ENCODE results near the gene RASSF3.
"Not testable (repeated sequence)": the region's sequence is repeated elsewhere in the genome, so short reads cannot be mapped to it uniquely, and the experiment has no call there.

RASSF3 gene, protein sequence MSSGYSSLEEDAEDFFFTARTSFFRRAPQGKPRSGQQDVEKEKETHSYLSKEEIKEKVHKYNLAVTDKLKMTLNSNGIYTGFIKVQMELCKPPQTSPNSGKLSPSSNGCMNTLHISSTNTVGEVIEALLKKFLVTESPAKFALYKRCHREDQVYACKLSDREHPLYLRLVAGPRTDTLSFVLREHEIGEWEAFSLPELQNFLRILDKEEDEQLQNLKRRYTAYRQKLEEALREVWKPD

DNA sequence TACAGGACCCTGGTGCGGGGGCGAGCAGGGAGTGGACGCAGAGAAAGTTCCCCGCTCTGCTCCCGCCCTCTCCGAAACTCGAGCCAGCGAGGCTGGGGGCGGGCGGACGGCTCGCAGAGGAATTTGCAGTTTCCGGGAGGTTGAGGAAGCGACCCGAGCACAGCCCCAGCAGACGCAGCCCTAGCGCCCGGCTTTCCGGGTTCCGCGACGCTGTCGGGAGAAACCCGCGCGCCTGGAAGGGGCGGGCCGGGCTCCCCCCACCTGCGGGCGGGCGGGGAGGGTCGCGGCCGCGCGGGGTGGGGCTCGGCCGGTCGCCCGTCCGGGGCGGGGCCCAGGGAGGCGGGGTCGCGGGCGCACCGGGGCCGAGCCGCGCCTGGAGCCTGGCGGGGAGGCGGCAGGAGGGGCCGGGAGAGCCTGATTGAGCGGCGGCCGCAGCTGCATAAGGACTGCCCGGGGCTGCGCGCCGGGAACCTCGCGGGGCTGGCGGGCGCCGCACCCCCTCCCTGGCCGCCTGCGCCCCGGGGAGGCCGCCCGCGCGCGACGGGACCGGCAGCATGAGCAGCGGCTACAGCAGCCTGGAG lies at the start of gene RASSF3:
Gene RASSF3, plus strand, starts transcription at position 417 of the 581 bp plus-strand sequence. Its CDS starts 138 bp downstream, at position 555.
- DNase-seq = peak; percentile 59

DNA sequence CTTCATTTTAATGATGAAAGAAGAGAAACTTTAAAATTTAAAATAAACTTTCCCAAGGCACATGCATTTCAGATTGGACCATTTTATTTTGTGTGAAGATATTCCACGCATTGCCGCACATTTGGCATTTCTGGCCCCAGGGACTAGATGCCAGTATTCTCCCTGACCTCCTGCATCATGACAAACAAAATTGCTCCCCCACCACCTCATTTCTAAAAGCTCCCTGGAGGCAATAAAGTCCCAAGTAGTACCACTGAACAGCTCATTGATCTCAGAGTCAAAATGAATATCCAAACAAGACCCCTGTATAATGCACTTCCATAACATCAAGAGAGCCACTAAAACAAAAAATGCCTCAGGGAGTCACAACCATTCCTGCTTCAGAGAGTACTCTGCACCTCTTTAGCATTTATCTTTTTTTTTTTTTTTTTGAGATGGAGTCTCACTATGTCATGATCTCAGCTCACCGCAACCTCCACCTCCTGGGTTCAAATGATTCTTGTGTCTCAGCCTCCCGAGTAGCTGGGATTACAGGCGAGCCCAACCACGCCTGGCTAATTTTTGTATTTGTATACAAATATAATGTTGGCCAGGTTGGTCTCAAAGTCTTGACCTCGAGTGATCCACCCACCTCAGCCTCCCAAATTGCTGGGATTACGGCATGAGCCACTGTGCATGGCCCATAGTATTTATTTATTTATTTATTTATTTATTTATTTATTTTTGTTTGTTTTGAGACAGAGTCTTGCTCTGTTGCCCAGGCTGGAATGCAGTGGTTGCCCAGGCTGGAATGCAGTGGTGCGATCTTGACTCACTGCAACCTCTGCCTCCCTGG lies 48.8 kb upstream of the RASSF3 start:
- no peak for DNase-seq

DNA sequence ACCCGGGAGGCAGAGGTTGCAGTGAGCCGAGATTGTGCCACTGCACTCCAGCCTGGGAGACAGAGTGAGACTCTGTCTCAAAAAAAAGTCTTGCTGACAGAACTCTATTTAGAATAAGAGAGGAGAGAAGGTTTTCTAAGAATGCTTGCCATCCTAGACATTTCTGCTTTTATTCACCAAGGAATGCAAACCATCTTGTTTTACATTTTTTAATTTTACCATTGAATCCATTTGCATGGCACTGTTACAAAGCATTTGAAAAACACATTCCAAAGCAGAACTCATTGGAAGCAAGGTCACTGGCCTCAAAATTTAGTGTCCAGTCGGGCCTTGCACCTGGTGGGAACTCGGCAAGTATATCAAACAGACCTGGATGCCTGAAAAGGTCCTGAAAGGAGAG lies 44.2 kb upstream of the RASSF3 start:
- DNase-seq = no peak

DNA sequence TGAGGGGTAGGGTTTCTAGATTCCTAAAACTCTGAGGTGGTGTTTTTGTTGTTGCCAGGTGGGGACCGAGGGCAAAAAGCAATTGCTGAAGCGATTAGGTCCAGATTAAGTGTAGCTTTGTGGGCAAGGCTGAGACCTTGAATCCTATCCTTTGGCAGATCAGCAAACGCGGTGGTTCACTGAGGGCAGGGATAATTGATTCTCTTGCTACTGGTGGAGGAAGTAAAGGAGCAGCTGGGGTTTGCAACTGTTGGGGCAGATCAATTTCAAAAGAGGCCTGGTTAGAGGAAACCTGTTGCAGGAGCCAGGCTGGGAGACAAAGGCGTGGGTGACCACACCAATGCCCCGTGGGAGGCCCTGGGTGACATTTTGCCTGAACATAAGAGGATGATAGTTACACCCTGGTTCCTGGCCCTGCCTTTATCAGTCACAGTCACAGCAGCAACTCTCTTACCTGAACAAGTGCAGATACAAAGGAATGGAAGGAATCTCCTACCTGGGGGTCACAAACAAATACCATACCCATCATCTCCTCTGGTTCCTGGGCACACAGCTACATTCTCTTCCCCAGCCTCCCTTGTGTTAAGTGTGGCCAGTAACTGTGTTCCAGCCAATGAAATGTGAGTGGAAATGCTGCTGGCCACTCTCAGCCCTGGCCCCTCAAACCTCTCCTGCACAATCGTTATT lies 43.3 kb upstream of the RASSF3 start:
- peak; percentile 43 for DNase-seq

DNA sequence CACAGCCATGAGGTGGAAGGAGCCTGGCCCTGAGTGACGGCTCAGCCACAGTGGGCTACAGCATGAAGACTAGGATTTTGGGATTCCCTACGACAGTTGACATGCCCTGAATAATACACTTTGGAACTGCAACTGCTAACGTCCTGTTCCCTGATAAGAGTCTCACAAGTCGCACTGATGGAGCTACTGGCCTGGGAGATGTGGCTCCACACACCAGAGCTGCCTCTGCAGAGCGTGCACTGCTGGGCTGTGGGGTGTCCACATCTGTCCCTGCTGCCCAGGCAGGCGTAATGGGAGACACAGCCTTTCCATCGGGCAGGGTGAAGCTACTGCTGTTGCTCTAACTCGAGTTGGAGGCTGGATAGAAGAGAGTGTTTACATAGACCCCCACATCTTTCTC lies 42.7 kb upstream of the RASSF3 start:
- no peak for DNase-seq

DNA sequence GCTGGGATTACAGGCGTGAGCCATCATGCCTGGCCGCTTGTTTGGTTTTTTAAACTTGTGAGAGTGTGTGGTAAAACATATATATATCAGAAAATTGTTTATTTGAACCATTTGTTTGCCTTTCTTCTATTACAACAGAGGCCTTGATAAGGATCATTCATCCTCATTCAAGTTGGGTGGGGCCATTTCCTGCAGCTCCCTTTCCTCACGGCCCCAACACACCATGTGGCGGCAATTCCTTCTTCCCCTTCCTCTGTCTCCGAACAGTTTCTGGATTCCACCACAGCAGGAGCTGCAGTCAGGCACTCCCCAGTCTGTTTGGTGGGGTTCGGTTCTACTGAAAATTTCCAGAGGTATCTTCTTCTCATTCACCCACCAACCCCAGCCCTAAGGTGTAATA lies 42.0 kb upstream of the RASSF3 start:
- no peak for DNase-seq

DNA sequence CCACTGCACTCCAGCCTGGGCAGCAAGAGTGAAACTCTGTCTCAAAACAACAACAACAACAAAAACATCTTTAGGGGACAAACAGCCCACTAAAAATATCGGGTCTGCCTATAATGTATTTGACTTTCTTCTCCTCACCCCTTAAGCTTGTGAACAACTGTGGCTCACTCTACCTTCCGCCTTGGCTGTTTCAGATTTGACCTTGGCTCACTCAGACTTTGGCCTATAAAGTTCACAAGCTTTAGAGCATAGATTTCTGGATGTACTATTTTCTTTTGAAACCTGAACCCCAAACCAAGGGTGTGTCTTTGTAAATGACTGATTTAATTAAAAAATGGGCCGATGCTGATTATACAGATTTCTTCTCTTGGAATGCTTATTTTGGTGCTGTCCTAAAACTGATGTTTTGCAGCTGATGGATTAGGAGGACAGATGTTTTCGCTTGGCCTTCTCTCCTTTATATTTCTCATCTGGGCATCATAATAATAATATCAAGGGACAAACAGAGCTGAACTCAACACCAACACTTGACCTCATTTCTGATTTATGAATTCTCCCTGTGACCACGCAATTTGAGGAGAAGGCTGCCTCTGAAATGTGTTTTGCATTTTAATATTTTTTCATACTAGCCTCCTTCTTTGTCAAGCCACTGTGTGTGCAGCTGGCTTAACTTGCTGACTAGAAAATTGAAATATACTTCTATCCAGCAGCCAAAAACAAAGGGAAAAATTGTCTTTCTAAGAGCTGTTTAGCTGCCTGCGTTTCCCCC lies 40.2 kb upstream of the RASSF3 start:
- DNase-seq = no peak

DNA sequence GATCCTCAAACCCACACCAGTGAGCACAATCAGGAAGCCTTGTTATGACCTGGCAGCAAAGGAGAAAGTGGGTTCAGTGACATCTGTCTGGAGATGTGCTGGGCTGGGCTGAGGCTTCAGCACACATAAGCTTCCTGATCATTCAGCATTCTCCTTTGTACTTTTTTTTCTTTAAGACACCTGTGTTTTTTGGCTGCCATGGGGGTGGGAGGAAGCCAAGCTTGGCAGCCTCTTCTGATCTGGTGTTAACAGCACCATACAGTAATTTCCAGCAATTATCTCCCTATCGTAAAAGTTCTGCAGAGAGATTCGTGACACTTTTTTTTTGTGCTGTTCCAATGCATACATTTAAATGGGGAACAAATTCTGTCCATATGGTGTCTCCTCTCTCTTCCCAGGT lies 38.9 kb upstream of the RASSF3 start:
- DNase-seq = peak; percentile 65

DNA sequence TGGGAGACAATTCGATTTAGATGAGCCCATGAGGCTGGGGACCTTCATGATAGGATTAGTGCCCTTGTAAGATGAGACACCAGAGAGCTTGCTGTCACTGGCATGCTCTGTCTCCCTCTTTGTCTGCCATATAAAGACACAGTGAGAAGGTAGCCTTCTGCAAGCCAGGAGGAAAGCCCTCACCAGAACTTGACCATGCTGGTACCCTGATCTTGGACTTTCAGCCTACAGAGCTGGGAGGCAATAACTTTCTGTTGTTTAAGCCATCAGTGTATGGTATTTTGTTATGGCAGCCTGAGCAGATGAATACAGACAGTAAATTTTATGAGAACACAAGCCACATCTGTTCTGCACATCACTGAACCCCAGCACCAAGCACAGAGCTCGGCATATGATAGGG lies 38.1 kb upstream of the RASSF3 start:
- DNase-seq = no peak

DNA sequence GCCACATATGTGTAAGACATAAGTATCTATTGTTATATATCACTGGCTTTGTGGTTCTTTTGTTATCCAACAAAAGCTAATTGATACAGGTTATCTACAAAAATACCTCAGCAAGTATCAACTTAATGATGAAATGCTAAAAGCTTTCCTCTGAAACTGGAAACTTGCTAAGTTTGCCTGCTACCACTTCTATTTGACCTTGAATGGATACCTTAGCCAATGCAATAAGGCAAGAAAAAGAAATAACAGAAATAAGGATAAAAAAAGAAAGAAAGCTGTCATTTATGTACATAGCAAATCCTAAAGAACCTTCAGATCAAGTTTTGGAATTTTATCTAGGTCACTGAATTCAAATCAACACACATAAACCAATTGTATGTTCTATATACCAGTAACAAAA lies 35.5 kb upstream of the RASSF3 start:
- no peak for DNase-seq

DNA sequence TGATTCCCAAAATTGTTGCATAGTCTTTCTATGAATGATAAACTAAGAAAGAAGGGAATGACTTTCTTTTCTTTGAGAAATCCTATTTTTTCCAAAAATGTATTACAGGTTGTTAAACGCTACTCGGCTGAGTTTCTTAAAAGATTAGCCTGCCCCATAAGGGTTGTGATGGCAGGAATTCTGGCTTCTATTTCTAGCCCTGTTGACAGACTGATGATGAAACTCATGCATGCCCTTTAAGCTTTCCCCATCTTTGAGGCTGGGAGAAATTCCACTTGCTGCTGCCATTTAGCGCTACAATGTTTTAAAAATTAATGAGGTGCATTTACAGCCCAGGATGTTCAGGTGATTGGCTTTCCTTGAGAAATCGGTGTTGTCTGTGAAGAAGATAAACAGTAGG lies 33.2 kb upstream of the RASSF3 start:
- DNase-seq = no peak

DNA sequence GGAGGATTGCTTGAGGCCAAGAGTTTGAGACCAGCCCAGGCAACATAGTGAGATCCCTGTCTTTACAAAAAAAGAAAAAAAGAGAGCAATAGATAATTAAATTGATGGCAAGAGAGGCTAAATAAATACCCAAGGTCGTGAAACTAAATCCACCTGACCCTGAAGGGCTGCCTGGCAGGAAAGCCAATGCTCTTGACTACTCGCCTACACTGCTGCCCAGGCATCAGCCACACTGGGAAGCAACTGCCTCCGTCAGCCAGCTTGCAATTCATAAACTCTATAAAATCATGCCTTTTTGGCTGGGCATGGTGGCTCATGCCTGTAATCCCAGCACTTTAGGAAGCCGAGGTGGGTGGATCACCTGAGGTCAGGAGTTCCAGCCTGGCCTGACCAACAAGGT lies 31.7 kb upstream of the RASSF3 start:
- DNase-seq = no peak

DNA sequence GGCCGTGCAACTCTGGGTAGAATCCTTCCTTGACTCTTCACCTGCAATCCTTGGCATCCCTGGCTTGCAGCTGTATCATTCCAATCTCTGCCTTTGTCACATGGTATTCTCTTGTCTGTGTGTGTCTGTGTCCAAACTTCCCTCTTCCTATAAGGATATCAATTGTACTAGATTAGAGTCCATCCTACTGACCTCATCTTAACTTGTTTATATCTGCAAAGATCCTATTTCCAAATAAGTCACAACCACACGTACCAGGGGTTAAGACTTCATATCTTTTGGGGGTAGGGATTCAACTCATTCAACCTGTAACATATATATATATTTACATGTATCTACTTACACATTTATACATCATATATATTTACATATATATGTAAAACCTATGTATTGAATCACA lies 29.6 kb upstream of the RASSF3 start:
- DNase-seq = no peak

DNA sequence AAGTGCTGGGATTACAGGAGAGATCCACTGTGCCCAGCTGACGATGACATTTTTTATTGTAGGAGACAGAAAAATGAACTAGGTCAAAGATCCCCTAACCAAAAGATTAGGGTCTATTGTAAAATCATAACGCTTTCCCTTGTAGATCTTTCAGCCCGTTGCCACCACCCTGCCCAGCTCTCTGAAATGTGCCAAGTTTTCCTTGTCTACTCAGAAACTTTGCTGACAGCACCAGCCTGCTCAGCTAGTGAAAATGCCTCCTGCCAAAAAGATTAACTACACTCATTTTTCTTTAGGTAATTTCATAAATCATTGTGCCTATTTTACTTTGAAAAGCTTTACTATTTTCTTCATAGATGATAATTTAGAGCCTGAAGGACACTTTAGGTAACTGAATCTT lies 28.2 kb upstream of the RASSF3 start:
- DNase-seq = no peak

DNA sequence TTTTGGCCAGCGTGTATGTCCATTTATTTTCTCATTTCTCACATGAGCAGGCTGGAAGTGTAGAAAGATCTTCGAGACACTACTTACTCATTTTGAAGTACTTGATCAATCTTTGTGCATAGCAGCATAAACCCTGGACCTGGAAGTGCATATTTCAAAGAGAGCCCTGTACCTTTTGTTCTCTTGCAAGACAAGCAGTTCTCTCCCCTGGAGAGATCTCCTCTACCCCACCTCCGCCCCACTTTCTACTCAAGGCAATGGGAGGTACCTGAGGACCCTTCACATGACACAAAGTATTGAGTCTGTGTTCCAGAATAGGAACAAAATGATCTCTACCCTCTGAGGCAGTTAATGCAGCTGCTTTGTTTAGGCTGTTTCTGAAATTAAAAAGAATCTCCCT lies 27.4 kb upstream of the RASSF3 start:
- DNase-seq = no peak

DNA sequence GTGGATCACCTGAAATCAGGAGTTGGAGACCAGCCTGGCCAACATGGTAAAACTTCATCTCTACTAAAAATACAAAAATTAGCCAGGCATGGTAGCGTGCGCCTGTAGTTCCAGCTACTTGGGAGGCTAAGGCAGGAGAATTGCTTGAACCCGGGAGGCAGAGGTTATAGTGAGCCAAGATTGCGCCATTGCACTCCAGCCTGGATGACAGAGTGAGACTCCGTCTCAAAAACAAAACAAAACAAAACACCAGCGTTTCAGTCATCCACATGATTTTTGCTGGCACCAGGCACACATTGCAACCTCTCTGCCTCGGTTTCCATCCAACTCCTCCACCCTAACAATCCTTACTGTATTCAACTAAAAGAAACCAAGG lies 26.9 kb upstream of the RASSF3 start:
- DNase-seq = not testable (repeated sequence)

DNA sequence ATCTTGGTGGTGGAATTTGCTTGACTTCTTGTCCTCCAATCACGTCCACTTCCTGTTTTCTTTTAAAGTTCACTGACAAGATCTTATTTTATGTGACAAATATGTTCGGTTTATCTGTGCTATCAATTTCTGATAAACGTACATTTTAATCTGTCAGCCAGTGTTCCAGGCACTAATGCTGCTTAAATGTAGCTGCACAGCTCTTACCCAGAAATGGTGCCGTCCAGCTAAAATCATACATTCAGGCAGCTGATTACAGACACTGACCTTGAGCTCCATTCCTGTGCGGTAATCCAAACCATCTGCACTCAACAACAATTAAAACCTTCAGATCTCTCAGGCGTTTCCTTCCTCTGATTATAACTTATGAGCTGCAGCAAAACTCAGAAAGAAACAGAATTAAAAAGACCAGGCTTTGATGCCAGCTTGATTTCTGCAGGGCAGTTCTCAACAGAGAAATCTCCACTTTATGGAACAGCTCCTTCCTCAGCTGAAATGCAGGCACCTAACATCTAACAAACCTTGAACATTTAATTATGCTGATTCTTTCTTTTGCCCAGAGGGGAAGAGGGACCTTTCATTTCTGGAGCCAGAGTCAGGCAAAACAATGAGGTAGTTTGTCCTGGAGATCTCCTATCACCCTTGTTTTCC lies 26.4 kb upstream of the RASSF3 start:
- DNase-seq = no peak

DNA sequence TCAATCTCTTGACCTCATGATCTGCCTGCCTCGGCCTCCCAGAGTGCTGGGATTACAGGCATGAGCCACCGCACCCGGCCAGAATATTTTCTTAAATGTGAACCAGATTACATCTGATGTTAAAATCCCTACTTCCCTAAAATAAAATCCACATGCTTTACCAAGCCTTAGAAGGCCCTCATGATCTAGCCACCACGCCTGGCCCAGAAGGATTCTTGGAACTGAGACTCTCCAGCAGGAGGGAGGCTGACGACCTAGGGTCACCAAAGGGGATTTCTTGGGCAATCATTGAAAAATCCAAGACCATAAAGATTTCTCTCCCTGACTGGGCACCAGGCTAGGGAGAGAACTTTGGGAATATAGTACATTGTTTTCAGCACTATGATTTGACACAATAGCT lies 25.2 kb upstream of the RASSF3 start:
- no peak for DNase-seq

DNA sequence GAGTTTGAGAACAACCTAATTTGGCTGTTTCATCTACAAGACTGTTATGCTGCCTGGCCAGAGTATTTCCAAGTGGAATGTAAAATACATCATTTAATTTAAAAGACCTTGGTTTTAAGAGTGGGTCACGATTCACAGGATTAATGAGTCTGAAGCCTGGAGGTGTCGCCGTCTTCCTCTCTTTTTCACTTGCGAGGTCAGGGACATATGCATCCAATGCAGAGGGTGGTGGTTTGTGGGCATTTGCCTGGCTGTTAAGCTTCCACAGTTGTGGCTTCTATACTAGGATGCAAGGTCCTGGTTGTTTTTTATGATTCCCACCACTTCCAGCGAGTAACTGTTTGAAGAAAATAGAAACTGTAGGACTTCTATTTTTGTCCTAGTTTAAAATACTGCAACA lies 22.8 kb upstream of the RASSF3 start:
- DNase-seq = no peak

DNA sequence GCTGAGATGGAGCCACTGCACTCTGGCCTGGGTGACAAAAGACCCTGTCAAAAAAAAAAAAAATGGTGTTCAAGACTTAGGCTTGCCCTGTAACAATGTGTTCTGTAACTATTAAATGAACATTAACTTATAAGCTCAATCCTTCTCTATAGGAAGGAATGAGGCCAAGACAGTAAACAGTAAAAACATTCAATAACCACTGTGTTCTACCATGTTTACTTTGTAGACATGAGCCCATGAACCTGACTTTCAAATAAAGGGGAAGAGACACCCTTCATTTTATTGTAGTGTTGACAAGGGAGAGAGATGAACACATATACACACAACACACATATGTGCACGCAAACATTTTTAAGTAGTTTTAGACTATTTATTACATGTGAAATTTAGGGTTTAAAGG lies 20.1 kb upstream of the RASSF3 start:
- no peak for DNase-seq

DNA sequence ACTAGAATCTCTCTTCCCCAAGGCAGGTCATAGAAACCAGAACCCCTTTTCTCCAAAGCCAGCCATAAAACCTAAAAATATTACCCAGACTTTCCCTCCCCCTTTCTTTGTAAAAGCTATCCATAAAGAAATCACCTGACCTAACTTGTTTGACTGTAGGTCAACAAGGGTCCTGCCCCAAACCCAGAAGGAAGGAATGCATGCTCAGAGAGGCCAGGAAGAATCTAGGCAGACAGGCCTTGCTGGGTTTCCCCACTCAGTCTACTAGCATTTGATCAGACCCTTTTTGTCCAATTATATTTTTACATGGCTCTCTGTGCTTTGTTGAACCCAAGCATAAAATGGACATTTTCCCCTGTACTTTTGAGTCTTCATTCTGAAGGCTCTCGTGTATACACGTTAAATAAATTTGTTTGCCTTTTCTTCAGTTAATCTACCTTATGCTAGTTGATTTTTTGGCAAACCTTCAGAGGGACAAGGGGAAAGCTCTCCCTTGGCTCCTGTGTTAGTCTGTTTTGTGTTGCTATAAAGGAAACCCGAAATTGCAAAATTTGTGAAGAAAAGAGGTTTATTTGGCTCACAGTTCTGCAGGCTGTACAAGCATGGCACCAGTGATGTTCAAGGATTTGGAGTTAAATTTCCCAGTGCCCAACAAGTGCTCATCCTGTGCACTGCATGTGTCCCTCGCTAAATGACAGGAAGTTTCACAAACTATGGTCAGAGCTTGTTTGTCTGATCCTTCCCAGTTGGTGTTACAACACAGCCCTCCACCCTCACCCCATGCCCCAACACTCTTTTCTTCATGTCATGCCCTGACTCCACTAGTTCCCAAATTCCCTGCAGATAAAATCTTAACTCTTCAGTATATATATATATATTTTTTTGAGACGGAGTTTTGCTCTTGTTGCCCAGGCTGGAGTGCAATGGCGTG lies 14.2 kb upstream of the RASSF3 start:
- DNase-seq = no peak
